Neural cell (in vitro differentiated cells): ENCODE measurements around the gene THAP4.

ENCODE experiments used
- EP300 ChIP-seq: fragments of 450-650 bp; conservative IDR thresholded peaks from 2 replicates; pipeline ENCODE4 v1.6.1; 2014; ENCODE audit warnings: antibody characterized with exemption, mild to moderate bottlenecking, moderate library complexity; ENCODE audit not compliant: poor library complexity, severe bottlenecking
- REST ChIP-seq: IDR thresholded peaks from 2 replicates; pipeline ENCODE4 v1.6.1; 2012; ENCODE audit warnings: borderline replicate concordance

- TF ChIP-seq EP300 (no peak), REST (no peak)
Measured at GRCh38 chr2:241574911-241575623, 61.9 kb downstream of the THAP4 start.
